Endothelial cell of umbilical vein (primary cell): ENCODE results near the gene UBXN11. TPM values are rescaled to one million over a fixed set of nuclear protein-coding genes. Genes with fewer than 3 reads are reported as not detected.

Experiments used
- BruUV-seq: library from RNA; stranded (reverse); fragments of 400-500 nt; replicated peaks from 2 replicates; lab custom pipeline; 2021; lab: Mats Ljungman, UMichigan
- CTCF ChIA-PET: fragments of 300-600, 350-600 bp; sonication (Branson Sonifier 250); formaldehyde crosslinking; loops from one replicate; lab custom pipeline; 2021; ENCODE audit warnings: antibody characterized with exemption, inconsistent platforms; lab: Charles Lee
- POLR2A ChIA-PET: fragments of 300-600, 350-600 bp; sonication (Branson Sonifier 250); formaldehyde crosslinking; loops from one replicate; lab custom pipeline; 2021; ENCODE audit warnings: antibody characterized with exemption, inconsistent platforms; lab: Charles Lee
- DNase-seq: peaks from one replicate; pipeline ENCODE4 v3.0.0-alpha.2; 2011; ENCODE audit warnings: low read depth, low spot score
- FAIRE-seq: peaks from 2 replicates; lab custom pipeline; 2011; peaks lifted over from hg19 to GRCh38; lab: Jason Lieb, UNC
- H2AFZ ChIP-seq: 2 replicates; pipeline ENCODE4 v1.6.0; 2012; ENCODE audit warnings: low read depth, low read length, control low read depth, inconsistent platforms
- H3K27ac ChIP-seq: 2 replicates; pipeline ENCODE4 v1.5.1; 2011; ENCODE audit warnings: low read depth, mild to moderate bottlenecking, control low read depth, low read length, moderate library complexity; ENCODE audit not compliant: insufficient read depth
- H3K27me3 ChIP-seq, 2 experiments: 2 replicates each; pipeline versions ENCODE4 v1.6.0 to v1.6.1; 2011; ENCODE audit warnings: low read length in 2 of 2, mixed read lengths in 1 of 2; ENCODE audit not compliant: control insufficient read depth in 2 of 2, insufficient read depth in 2 of 2
- H3K36me3 ChIP-seq, 2 experiments: 2 replicates in 1 of 2; 3 replicates in 1 of 2; pipeline ENCODE4 v1.5.1; 2011; ENCODE audit warnings: low read length in 2 of 2, mild to moderate bottlenecking in 1 of 2, moderate library complexity in 1 of 2; ENCODE audit not compliant: control insufficient read depth in 2 of 2, insufficient read depth in 2 of 2; ENCODE audit errors: extremely low read depth in 1 of 2
- H3K4me1 ChIP-seq: 3 replicates; pipeline ENCODE4 v1.5.1; 2011; ENCODE audit warnings: mild to moderate bottlenecking, low read length; ENCODE audit not compliant: control insufficient read depth, insufficient read depth; ENCODE audit errors: extremely low read depth
- H3K4me2 ChIP-seq: 2 replicates; pipeline ENCODE4 v1.6.1; 2011; ENCODE audit warnings: low read length, control low read depth, mixed read lengths; ENCODE audit not compliant: insufficient read depth
- H3K4me3 ChIP-seq, 3 experiments: fragments of 200-600 bp in 1 of 3; sonication (generic), shearing (Covaris generic) in 1 of 3; replicated peaks in 1 of 3; 2 replicates each; pipeline ENCODE4 v1.5.1; 2011 to 2016; ENCODE audit warnings: control low read depth in 3 of 3, low read length in 3 of 3, mild to moderate bottlenecking in 2 of 3, inconsistent platforms in 1 of 3, low read depth in 1 of 3, moderate library complexity in 1 of 3; ENCODE audit not compliant: insufficient read depth in 1 of 3
- H3K79me2 ChIP-seq: 2 replicates; pipeline ENCODE4 v1.6.0; 2012; ENCODE audit warnings: low read length, inconsistent platforms; ENCODE audit not compliant: control insufficient read depth, insufficient read depth
- H3K9ac ChIP-seq: replicated peaks from 2 replicates; pipeline ENCODE3; 2011; ENCODE audit warnings: low read length, control low read depth; ENCODE audit not compliant: insufficient read depth; ENCODE audit errors: extremely low read depth
- H3K9me1 ChIP-seq: replicated peaks from 3 replicates; pipeline ENCODE4 v1.6.0; 2011; ENCODE audit warnings: mild to moderate bottlenecking, low read length; ENCODE audit not compliant: control insufficient read depth, insufficient read depth; ENCODE audit errors: extremely low read depth
- H3K9me3 ChIP-seq: replicated peaks from 2 replicates; pipeline ENCODE4 v1.5.1; 2012; ENCODE audit warnings: low read length, inconsistent platforms; ENCODE audit not compliant: control insufficient read depth, insufficient read depth
- H4K20me1 ChIP-seq: replicated peaks from 2 replicates; pipeline ENCODE3; 2011; ENCODE audit warnings: mild to moderate bottlenecking, low read length; ENCODE audit not compliant: control insufficient read depth, insufficient read depth; ENCODE audit errors: extremely low read depth
- EZH2 ChIP-seq: IDR thresholded peaks from 2 replicates; pipeline ENCODE4 v1.6.1; 2012; ENCODE audit warnings: borderline replicate concordance, low read depth, mild to moderate bottlenecking, moderate library complexity, low read length, inconsistent platforms; ENCODE audit not compliant: severe bottlenecking
- FOS ChIP-seq: IDR thresholded peaks from 2 replicates; pipeline ENCODE4 v1.6.1; 2011; ENCODE audit warnings: mild to moderate bottlenecking, low read length, moderate library complexity, borderline replicate concordance; ENCODE audit not compliant: insufficient read depth
- GATA2 ChIP-seq: IDR thresholded peaks from 2 replicates; pipeline ENCODE4 v1.7.0; 2011; ENCODE audit warnings: low read depth, mild to moderate bottlenecking, moderate library complexity, mixed read lengths, low read length; ENCODE audit not compliant: insufficient read length, insufficient read depth
- JUN ChIP-seq: IDR thresholded peaks from 2 replicates; pipeline ENCODE4 v1.6.1; 2011; ENCODE audit warnings: borderline replicate concordance, low read depth; ENCODE audit not compliant: insufficient read length, insufficient read depth
- MYC ChIP-seq: IDR thresholded peaks from one replicate; pipeline ENCODE4 v1.6.1; 2011; ENCODE audit warnings: mild to moderate bottlenecking, low read depth, low read length
- POLR2A ChIP-seq: IDR thresholded peaks from 2 replicates; pipeline ENCODE4 v1.6.1; 2012; ENCODE audit warnings: low read depth, mild to moderate bottlenecking, control low read depth, low read length
- POLR2AphosphoS5 ChIP-seq: IDR thresholded peaks from 2 replicates; pipeline ENCODE4 v1.6.1; 2012; ENCODE audit warnings: low read depth, mild to moderate bottlenecking, control low read depth, low read length, moderate library complexity; ENCODE audit not compliant: insufficient read depth
- dilution Hi-C: fragments of 300-500 bp; cut with MboI; formaldehyde crosslinking; loops from one replicate; pipeline ENCODE4 v1.15.0; 2019; ENCODE audit warnings: low sequenced_read_pairs; ENCODE audit not compliant: extremely low pct_ligation_motif_present
- intact Hi-C: fragments of 100-400 bp; cut with micrococcal nuclease; formaldehyde crosslinking; loops from one replicate; pipeline ENCODE4 v1.10.0; 2022
- polyA plus RNA-seq, 4 experiments: library from polyadenylated mRNA; depleted of rRNA in 3 of 4; stranded (reverse) in 3 of 4; unstranded in 1 of 4; fragments of >200 nt; gene quantifications; 2 replicates each; pipeline versions ENCODE4 v1.2.1 to v1.2.3, GENCODE V29; 2011 to 2012; ENCODE audit warnings: missing spikeins in 1 of 4
- total RNA-seq: library from RNA; stranded (reverse); gene quantifications from 2 replicates; pipeline ENCODE4 v1.2.3, GENCODE V29; 2021
- TF ChIP-seq, protein P1 (sequence below): IDR thresholded peaks from 2 replicates; pipeline ENCODE4 v1.6.1; 2011; ENCODE audit not compliant: insufficient read depth, insufficient read length
- TF ChIP-seq, protein P2 (sequence below), 2 donors: IDR thresholded peaks; 1 replicate in 1 of 2; 2 replicates in 1 of 2; pipeline ENCODE4 v1.5.1; 2011; ENCODE audit warnings: low read length in 2 of 2, mild to moderate bottlenecking in 2 of 2, moderate library complexity in 2 of 2, control low read depth in 1 of 2, inconsistent platforms in 1 of 2, low read depth in 1 of 2; ENCODE audit not compliant: insufficient read depth in 1 of 2; ENCODE audit errors: extremely low read depth in 1 of 2

Gene UBXN11
- total and polyA plus RNA-seq, 2 donors (not counting 3 experiments of a cell fraction or from before 2014, with no cell fraction given) = 14.8 to 15.6 TPM

DNA sequence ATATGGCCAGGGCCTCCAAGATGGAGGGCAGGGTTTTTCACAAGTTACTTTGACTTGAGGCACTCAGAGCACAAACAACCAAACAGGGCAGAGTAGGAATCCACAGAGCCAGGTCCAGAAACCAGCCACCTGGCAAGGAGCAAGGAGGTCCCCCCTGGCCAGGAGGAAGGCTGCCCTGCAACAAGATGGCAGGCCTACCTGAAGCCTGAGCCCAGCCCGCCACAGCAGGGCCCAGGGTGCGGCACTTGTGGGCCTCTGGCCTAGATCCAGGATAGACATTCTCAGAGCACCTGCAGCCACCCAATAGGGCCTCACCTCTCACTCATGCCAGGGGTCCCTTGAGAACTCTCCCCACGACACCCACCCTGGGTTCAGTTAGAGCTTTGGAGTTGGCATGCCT is 15.0 kb downstream of the UBXN11 start:
- Histone ChIP-seq H2AFZ (no peak overlapping the region), H3K4me3 (no peak overlapping the region), H4K20me1 (no peaks in the 10 kb centered on the region), H3K4me1 (no peaks in the 10 kb centered on the region), H3K27ac (no peak overlapping the region), H3K9me3 (no peaks in the 10 kb centered on the region), H3K36me3 (no peaks in the 10 kb centered on the region), H3K79me2 (no peaks in the 10 kb centered on the region), H3K4me2 (no peak overlapping the region), H3K9me1 (no peaks in the 10 kb centered on the region), H3K27me3 (no peaks in the 10 kb centered on the region), H3K9ac (no peak overlapping the region)
- intact Hi-C loops (no loop called here), dilution Hi-C loops (no loop called here)
- TF ChIP-seq EZH2 (no peak), JUN (no peak), GATA2 (no peak), POLR2AphosphoS5 (no peak)
- TF ChIP-seq, protein P1, sequence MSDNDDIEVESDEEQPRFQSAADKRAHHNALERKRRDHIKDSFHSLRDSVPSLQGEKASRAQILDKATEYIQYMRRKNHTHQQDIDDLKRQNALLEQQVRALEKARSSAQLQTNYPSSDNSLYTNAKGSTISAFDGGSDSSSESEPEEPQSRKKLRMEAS = no peak
- FAIRE-seq (no peak), DNase-seq (no peak)
- BruUV-seq = no TSS peak
- POLR2A ChIA-PET = no interaction called here
- CTCF ChIA-PET = interaction anchor here (1.7 kb wide), 1 partner anchor 30 kb away, joined by 4 read pairs; no protein-coding TSS in a partner anchor

DNA sequence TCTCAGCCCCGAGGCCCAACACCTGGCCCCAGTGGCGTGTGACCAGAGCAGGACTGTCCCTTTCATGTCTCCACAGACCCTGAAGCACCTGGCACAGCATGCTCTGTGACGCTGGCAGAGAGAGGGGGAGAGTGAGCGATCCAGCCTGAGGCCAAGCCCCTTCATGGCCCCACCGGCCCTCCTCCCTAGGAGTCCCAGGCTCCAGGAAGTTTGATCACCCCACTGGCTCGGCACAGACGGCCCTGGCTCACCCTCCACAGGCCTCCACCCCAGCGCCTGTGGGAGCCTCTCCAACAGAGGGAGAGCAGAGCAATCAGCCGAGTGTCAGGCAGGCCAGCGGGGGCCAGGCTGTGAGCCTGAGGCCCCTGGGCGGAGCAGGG is 15.6 kb downstream of the UBXN11 start:
- Histone ChIP-seq H4K20me1 (no peaks in the 10 kb centered on the region), H3K27ac (no peak overlapping the region), H3K27me3 (no peaks in the 10 kb centered on the region), H3K4me3 (no peak overlapping the region), H3K4me1 (no peaks in the 10 kb centered on the region), H3K9ac (no peak overlapping the region), H3K9me1 (no peaks in the 10 kb centered on the region), H3K36me3 (no peaks in the 10 kb centered on the region), H3K4me2 (no peak overlapping the region), H3K79me2 (no peaks in the 10 kb centered on the region), H2AFZ (no peak overlapping the region), H3K9me3 (no peaks in the 10 kb centered on the region)
- TF ChIP-seq, protein P2, sequence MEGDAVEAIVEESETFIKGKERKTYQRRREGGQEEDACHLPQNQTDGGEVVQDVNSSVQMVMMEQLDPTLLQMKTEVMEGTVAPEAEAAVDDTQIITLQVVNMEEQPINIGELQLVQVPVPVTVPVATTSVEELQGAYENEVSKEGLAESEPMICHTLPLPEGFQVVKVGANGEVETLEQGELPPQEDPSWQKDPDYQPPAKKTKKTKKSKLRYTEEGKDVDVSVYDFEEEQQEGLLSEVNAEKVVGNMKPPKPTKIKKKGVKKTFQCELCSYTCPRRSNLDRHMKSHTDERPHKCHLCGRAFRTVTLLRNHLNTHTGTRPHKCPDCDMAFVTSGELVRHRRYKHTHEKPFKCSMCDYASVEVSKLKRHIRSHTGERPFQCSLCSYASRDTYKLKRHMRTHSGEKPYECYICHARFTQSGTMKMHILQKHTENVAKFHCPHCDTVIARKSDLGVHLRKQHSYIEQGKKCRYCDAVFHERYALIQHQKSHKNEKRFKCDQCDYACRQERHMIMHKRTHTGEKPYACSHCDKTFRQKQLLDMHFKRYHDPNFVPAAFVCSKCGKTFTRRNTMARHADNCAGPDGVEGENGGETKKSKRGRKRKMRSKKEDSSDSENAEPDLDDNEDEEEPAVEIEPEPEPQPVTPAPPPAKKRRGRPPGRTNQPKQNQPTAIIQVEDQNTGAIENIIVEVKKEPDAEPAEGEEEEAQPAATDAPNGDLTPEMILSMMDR (IDR thresholded peaks at IDR 0.05; ENCODE audit: extremely low read depth in 1 of 2, insufficient read depth in 1 of 2, low read depth in 1 of 2, low read length in 2 of 2) = no peak
- TF ChIP-seq JUN (no peak), MYC (no peak), EZH2 (no peak), POLR2AphosphoS5 (no peak), GATA2 (no peak), FOS (no peak), POLR2A (no peak)
- TF ChIP-seq, protein P1 = no peak
- FAIRE-seq (no peak), DNase-seq (no peak)
- no TSS peak for BruUV-seq
- ChIA-PET POLR2A (no interaction called here), CTCF (interaction anchor here (1.7 kb wide), 1 partner anchor 31 kb away, joined by 4 read pairs; no protein-coding TSS in a partner anchor)
- dilution Hi-C loops (no loop called here), intact Hi-C loops (no loop called here)
